GM18498 (cell line): ENCODE measurements around the gene SLC25A46.
"Not testable (repeated sequence)": the region's sequence is repeated elsewhere in the genome, so short reads cannot be mapped to it uniquely, and the experiment has no call there.

Source experiments
- ATAC-seq: cut with Tn5 transposase; IDR thresholded peaks from one replicate; pipeline ENCODE4 v1.9.1; 2021; ENCODE audit warnings: mild to moderate bottlenecking, moderate library complexity; ENCODE audit not compliant: unreplicated experiment

The SLC25A46 gene

GRCh38 chr5:110754181-110754580 is 15.4 kb downstream of the SLC25A46 start:
- ATAC-seq: no peak

DNA sequence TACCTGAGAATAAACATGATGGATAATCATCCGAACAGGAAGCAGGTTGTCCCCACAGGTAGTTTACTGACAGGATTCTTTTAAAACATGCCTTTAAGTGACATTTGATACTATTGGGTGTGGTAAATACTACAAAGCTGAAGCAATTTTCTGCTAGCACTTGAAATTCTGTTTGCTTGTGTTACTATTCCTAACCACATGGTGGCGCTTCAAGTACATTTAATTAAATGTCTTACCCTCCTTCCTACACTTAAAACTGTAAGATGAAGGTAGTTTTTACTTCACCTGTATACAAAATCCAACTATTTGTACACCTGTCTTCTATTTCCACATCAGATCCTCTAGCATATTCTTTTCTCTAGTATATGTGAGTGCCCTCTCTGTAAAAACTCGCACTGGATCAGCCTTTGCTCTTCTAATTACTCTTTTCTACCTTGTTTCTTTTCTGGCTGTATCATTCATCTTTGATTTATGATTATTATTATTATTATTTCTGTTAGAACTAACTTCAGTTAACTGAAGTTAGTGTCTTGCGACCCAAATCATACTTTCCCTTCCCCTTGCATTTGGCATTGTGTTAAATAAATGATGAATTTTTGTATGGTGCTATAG is 18.4 kb downstream of the SLC25A46 start:
- no peak for ATAC-seq

DNA sequence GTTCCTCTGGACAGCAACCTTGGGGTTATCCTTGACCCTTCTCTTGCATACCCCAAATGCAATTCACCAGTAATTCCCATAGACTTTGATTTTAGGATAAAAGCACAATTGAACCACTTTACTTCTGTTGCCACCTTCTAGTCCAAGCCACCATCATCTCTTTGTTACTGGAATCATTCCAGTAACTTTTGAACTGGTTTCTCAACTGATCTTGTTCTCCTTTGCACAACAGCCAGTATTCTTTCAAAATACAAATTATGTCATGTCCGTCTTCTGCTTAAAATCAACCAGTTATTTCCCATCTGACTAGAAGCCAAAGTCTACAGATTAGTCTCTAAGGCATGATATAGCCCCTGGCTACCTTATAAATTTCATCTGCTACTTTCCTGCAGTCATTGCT is 21.4 kb downstream of the SLC25A46 start:
- ATAC-seq: no peak

- no peak for ATAC-seq
Observed at GRCh38 chr5:110768138-110768860, 29.5 kb downstream of the SLC25A46 start.

GRCh38 chr5:110769000-110769681 is 30.3 kb downstream of the SLC25A46 start:
- ATAC-seq: no peak

- no peak for ATAC-seq
Observed at GRCh38 chr5:110770286-110770685, 31.5 kb downstream of the SLC25A46 start.

DNA sequence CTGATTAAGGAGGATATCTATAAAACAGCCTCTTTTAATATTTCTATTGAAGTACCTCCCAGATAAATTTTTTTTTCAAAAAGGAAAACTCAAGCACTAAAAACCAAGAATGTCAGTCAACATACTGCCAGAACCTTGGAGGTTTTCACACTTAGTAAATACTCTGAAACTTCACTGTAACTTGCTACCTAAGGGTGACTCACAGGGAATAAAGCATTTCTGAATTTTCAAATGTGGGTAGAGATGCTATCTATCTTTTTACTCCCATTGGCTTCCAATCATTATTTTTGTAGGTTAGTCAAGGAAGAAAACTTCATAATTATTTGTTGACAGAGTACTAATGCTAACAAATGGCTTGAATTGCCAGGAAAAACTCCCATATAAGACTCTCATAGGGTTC is 46.1 kb downstream of the SLC25A46 start:
- ATAC-seq: no peak

DNA sequence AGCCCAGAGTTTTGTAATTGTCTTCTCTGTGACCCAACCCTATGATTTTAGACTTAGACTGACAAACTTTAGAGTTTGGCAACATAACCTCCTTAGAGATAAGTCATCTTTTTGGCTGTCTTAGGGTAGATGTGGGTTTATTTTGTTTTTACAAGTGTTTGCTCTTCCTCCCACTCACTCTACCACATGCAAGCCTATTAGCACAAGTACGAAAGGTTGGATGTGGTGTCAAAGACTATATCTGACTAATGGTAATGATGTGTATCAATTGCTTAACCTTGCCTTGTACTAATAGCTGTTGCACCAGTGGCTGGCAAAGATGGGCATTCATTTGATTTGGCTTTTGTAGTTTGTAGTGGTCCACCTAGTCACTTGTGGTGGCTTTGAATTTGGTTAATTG is 46.5 kb downstream of the SLC25A46 start:
- ATAC-seq: no peak

DNA sequence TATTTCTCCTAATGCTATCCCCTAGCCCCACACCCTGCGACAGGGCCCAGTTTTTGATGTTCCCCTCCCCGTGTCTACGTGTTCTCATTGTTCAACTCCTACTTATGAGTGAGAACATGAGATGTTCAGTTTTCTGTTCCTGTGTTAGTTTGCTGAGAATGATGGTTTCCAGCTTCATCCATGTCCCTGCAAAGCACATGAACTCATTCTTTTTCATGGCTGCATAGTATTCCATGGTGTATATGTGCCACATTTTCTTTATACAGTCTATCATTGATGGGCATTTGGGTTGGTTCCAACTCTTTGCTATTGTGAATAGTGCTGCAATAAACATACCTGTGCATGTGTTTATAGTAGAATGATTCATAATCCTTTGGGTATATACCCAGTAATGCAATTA is 49.2 kb downstream of the SLC25A46 start:
- not testable (repeated sequence) for ATAC-seq

DNA sequence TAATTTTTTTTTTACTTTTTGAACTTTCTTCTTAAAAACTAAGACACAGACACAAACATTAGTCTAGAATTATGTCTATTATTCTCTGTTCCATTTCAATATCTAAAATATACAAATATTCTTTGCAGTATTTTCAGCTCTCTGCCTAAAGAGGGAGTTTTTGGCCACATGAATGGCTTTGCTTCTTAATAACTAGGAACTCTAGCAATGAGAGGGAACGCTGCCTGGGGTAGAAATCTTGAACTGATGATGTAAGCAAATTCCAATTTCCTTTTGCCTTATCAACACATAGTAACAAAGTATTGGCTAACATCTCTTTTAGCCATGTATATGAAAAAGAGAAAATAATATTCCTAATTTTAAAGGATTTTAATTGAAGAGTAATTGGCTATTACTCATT is 51.9 kb downstream of the SLC25A46 start:
- no peak for ATAC-seq

DNA sequence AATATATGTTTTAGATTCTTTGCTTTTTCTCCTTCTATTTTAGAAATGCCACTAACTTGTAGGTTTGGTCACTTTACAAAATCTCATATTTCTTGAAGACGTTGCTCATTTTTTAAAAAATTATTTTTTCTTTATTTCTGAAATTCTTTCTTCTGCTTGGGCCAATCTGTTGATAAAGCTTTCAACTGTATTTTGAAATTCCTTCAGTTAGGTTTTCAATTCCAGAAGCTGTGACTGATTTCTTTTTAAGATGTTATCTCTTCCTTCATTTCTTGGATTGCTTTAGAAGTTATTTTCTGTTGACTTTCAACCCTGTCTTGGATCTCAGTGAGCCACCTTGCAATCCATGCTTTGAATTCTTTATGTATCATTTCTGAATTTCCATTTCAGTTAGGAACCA is 64.2 kb downstream of the SLC25A46 start:
- no peak for ATAC-seq

DNA sequence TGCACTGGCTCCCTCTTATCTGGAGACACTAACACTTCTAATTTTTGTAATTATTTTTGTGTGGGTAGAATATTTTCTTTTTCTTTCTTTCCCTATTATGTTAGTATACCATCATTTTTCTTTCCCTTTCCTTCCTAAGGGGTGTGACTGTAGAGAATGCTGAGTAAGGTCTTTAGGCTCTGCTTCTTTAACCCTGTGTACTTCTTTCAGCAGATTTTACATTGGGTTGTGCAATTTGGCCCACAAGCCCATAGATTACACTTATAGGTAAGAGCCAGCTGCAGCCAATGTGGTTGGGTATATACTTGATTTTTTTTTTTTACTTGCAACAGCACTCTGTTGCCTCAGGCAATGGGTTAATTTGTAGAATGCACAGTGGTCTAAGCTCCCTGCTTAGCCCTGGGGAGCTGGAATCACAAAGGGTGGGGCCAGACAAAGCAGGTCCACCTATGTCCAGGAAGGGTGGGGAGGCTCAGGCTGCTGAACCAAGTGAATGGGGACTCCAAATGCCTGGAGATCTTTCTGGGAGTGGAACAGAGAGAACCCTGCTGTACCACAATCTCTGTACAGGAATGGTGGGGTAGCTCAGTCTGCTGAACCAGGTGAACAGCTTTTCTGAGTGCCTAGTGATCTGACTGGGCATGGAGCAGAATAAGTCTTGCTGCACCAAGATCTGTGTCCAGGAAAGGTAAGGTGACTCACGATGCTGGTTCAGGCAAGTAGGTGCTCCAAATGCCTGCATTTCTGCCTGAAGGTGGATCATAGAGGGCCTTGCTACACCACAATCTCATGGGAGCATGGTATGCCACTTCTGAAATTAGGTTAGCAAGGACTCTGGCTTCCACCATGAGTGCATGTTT is 64.9 kb downstream of the SLC25A46 start:
- ATAC-seq: no peak

GRCh38 chr5:110807169-110807568 is 68.4 kb downstream of the SLC25A46 start:
- ATAC-seq: no peak

- ATAC-seq: no peak
Observed at GRCh38 chr5:110809006-110809405, 70.2 kb downstream of the SLC25A46 start.
